Measurements from ENCODE around the gene PRAMEF9. TPM values are rescaled to one million over a fixed set of nuclear protein-coding genes. Genes with fewer than 3 reads are reported as not detected.
"Not testable (repeated sequence)": the region's sequence is repeated elsewhere in the genome, so short reads cannot be mapped to it uniquely, and the experiment has no call there.

The PRAMEF9 gene
- polyA plus RNA-seq (2012; ENCODE audit: missing spikeins): not detected

DNA sequence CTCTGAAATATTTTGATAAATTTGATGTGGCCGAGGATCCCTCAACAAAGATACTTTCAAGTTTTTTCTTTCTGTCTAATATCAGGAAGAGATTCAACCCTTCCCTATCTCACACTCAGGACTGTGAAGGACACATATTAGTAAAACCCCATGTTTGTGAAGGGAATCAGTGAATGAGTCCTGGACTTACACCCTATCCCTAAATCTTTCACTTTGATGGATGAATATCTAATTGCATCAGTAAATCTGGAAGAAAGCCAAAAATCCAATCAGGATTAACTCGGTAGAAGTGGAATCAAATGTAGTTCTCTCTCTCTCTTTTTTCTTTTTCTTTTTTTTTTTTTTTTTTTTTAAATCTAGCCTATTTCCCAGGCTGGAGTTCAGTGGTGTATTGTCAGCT is at the start of gene PRAMEF9:
TSS of gene PRAMEF9 (plus strand) at position 301 of the 400 bp plus-strand sequence. CDS start 3,433 bp downstream, outside the sequence.
- not testable (repeated sequence) for FAIRE-seq

DNA sequence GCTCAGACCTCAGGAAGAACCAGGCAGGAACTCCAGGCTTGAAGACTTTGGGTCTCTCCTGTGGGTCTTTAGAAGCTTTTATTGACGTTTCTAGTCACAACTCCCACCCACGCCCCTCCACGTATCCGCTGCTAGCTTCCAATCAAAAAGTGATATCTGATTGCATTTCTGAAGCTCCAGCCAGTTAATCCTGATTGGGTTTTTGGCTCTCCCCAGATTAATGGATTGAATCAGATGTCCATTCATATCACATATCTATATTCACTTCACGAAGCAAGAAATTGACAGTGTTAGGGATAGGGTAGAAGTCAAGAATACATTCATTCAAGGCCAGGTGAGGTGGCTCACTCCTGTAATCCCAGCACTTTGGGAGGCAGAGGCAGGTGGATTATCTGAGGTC is 15.7 kb upstream of the PRAMEF9 start, which contains the start of gene PRAMEF26:
TSS of gene PRAMEF26 (minus strand) at position 101 of the 400 bp plus-strand sequence. CDS start 2,914 bp downstream, outside the sequence.
- not testable (repeated sequence) for FAIRE-seq; DNase-seq (ENCODE audit: insufficient read length)

More for the DNA sequence above, at the start of gene PRAMEF9:
- not testable (repeated sequence) for DNase-seq (ENCODE audit: insufficient read length)

GRCh38 chr1:13165531-13165930 is 6.1 kb upstream of the PRAMEF9 start, which contains the start of gene HNRNPCL4:
Gene HNRNPCL4, minus strand, starts transcription at chr1:13165631. Its CDS starts 164 bp downstream, at chr1:13165467.
- DNase-seq (ENCODE audit: insufficient read length); FAIRE-seq: not testable (repeated sequence)

DNA sequence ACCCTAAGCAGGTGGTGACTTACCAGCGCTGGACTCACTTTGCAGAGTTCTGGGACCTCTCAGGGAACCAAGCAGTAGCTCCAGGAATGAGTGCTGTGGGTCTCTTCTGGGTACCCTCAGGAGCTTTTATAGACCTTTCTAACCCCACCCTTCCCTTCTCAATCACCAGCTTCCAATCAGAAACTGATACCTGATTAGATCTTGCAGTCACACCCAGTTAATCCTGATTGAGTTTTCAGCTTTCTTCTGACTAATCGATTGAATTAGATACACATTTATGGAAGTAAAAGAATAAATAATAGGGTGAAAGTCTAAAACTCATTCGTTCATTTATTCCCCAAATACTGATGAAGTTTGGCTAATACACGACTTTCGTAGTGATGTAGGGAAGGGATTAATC is 29.7 kb downstream of the PRAMEF9 start, which contains the start of gene PRAMEF13:
TSS of gene PRAMEF13 (minus strand) at position 101 of the 400 bp plus-strand sequence. CDS start 1,820 bp downstream, outside the sequence.
- not testable (repeated sequence) for FAIRE-seq; DNase-seq (ENCODE audit: insufficient read length)

GRCh38 chr1:13208712-13209111 is 37.1 kb downstream of the PRAMEF9 start:
- not testable (repeated sequence) for FAIRE-seq; DNase-seq (ENCODE audit: insufficient read length)

DNA sequence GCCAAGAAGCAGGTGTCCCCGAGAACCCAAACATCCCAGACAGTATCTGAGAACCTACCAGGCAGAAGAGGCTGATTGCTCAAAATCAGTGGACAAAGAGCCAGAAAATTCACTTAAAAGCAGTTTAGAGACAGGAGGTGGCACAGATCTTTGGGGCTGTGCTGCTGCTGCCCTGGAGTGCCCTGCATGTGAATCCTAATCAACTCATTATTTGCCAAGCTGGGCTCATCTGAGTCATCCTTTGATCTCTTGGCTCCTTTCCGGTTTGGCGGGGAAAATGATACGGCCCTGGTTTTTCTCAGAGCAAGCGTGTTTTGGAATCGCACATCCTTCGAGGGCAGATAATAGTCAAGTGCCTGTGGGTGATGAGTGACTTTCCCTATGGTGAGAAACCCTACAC is 45.0 kb downstream of the PRAMEF9 start:
- not testable (repeated sequence) for DNase-seq (ENCODE audit: insufficient read length); FAIRE-seq

DNA sequence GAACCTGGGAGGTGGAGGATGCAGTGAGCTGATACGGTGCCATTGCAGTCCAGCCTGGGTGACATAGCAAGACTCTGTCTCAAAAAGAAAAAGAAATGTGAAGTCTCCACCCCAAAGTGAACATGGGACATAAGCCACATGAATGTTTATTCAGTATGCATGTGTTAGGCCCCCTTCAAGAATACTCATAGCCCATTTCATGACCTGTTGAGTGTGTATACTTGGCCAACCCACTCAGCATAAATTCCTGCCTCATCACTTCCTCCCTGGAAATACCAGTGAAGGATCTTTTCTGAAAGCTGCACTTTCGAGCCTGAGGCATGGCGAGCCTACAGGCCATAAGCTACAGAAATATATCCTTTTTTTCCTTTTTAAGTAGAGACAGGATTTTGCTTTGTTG is 47.6 kb downstream of the PRAMEF9 start:
- not testable (repeated sequence) for FAIRE-seq; DNase-seq (ENCODE audit: insufficient read length)

- DNase-seq (ENCODE audit: insufficient read length); FAIRE-seq: not testable (repeated sequence)
Measured at GRCh38 chr1:13222788-13223187, 51.1 kb downstream of the PRAMEF9 start.

- no peak for TF ChIP-seq POLR2A (IDR thresholded peaks at IDR 0.05; ENCODE audit: low read depth, low read length)
- TF ChIP-seq POLR2AphosphoS5 (IDR thresholded peaks at IDR 0.05; ENCODE audit: low read depth, low read length): no peak
- TF ChIP-seq TAF1 (IDR thresholded peaks at IDR 0.05; ENCODE audit: borderline replicate concordance, low read depth, low read length): no peak
- FAIRE-seq (no peak), DNase-seq (ENCODE audit: insufficient read length) (no peak)
Measured at GRCh38 chr1:13224480-13225060, 52.9 kb downstream of the PRAMEF9 start.

- FAIRE-seq; DNase-seq (ENCODE audit: insufficient read length): not testable (repeated sequence)
Measured at GRCh38 chr1:13225675-13226204, 54.1 kb downstream of the PRAMEF9 start, which contains the start of gene PRAMEF18. Gene PRAMEF18, minus strand, starts transcription at chr1:13226154. Its CDS starts 48 bp downstream, at chr1:13226106.

DNA sequence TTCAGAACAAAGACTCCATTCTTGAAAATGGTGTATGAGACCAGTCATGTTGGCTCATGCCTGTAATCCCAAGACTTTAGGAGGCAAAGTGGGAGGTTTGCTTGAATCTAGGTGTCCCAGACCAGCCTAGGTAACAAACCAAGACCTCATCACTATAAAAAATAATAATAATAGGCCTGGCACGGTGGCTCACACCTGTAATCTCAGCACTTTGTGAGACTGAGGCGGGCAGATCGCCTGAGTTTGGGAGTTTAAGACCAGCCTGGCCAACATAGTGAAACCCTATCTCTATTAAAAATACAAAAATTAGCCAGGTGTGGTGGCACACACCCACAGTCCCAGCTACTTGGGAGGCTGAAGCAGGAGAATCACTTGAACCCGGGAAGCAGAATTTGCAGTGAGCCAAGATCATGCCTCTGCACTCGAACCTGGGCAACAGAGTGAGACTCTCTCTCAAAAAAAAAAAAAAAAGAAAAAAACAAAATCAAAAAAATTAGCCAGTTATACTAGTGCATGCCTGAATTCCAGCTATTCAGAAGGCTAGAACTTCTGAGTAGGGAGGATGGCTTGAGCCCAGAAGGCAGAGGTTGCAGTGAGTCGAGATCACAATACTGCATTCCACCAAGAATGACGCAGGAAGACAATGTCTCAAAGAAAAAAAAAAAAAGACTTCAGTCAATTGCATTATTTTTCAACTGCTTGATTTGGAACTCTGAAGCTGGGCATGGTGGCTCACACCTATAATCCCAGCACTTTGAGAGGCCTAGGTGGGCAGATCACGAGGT is 55.8 kb downstream of the PRAMEF9 start:
- DNase-seq (ENCODE audit: insufficient read length); FAIRE-seq: not testable (repeated sequence)

DNA sequence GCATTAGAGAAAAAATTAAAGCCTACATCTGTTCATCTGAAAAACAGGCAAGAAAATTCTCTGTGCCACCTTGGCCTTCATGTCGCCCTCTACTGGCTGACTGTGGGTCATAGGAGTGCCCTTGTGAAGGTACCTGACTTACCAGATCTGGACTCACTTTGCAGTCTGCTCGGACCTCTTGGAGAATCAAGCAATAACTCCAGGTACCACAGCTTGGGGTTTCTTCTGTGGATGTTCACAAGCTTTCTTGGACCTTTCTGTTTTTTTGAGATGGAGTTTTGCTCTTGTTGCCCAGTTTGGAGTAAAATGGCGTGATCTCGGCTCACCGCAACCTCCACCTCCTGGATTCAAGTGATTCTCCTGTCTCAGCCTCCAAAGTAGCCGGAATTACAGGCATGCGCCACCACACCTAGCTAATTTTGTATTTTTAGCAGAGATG is 56.7 kb downstream of the PRAMEF9 start:
- DNase-seq (ENCODE audit: insufficient read length) (no peak), FAIRE-seq (no peak)
- TF ChIP-seq POLR2AphosphoS5 (IDR thresholded peaks at IDR 0.05; ENCODE audit: low read depth, low read length) (no peak), TAF1 (IDR thresholded peaks at IDR 0.05; ENCODE audit: borderline replicate concordance, low read depth, low read length) (no peak), POLR2A (IDR thresholded peaks at IDR 0.05; ENCODE audit: low read depth, low read length) (no peak)

All from GM12892 (cell line).